ENCODE results near the gene HNRNPR.

DNA sequence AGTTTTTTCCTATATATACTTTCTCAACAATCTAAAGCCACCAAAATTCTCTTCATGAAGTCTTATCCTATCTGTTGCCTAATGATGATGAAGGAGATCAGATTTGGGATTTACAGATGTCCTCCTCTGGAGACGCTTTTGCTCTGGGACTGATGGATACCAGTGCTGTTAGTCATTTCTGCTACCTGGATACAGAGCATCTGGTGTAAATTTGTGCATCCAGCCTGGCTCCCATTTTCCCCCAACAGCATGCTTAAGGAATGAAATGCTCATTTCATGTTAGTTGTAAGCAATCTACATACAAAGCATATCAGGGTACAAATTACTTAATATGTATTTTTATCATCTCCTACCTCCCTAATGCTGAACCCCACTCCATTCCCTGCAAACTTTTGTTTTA lies 57.7 kb downstream of the HNRNPR start:
- no peak for TF ChIP-seq CTCF (IDR thresholded peaks at IDR 0.05; ENCODE audit: low read depth, low read length)
- no peak for TF ChIP-seq EZH2phosphoT487 (IDR thresholded peaks at IDR 0.05; ENCODE audit: low read depth)

All from OCI-LY3 (cell line).